ENCODE results near the gene PRKCH.

- TF ChIP-seq USF2 (IDR thresholded peaks at IDR 0.05) = no peak
- no peak for TF ChIP-seq PBX3 (IDR thresholded peaks at IDR 0.05)
Measured at GRCh38 chr14:61368114-61368710, 46.8 kb downstream of the PRKCH start.

All from A549 (cell line).